ENCODE data around the gene B3GNT4. TPM values are rescaled to one million over a fixed set of nuclear protein-coding genes. Genes with fewer than 3 reads are reported as not detected.

Gene B3GNT4
- total RNA-seq, 1 donor from 2014 or later: 0.30 TPM

GRCh38 chr12:122183588-122183940 lies 19.9 kb upstream of the B3GNT4 start:
- H3K9me3 ChIP-seq: no peaks in the 10 kb centered on the region
- intact Hi-C loops (cut with DNase I): no loop called here
- ATAC-seq (peak; percentile 21 to 27), DNase-seq (no peak)
- H3K27me3 ChIP-seq (ENCODE audit: low read depth): peaks cover 12% of the 10 kb centered on the region
- H3K4me1 ChIP-seq: peaks cover 11% of the 10 kb centered on the region
- peak overlapping the region; percentile 60 for H3K4me3 ChIP-seq
- no peak overlapping the region for H3K27ac ChIP-seq
- TF ChIP-seq CTCF (IDR thresholded peaks at IDR 0.05): no peak
- H3K36me3 ChIP-seq: no peaks in the 10 kb centered on the region

- no peak overlapping the region for H3K27ac ChIP-seq
- peaks cover 11% of the 10 kb centered on the region for H3K4me1 ChIP-seq
- peaks cover 12% of the 10 kb centered on the region for H3K27me3 ChIP-seq (ENCODE audit: low read depth)
- no peaks in the 10 kb centered on the region for H3K36me3 ChIP-seq
- DNase-seq (no peak), ATAC-seq (no peak)
- intact Hi-C loops (cut with DNase I): no loop called here
- no peak overlapping the region for H3K4me3 ChIP-seq
- no peak for TF ChIP-seq CTCF (IDR thresholded peaks at IDR 0.05)
- no peaks in the 10 kb centered on the region for H3K9me3 ChIP-seq
These were observed 19.0 kb upstream of the B3GNT4 start for GRCh38 chr12:122184517-122184916.

GRCh38 chr12:122185079-122185478 lies 18.4 kb upstream of the B3GNT4 start:
- intact Hi-C loops (cut with DNase I): no loop called here
- Histone ChIP-seq H3K27me3 (ENCODE audit: low read depth) (peaks cover 12% of the 10 kb centered on the region), H3K36me3 (no peaks in the 10 kb centered on the region), H3K27ac (no peak overlapping the region), H3K9me3 (no peaks in the 10 kb centered on the region), H3K4me1 (peaks cover 11% of the 10 kb centered on the region), H3K4me3 (no peak overlapping the region)
- ATAC-seq: no peak
- TF ChIP-seq CTCF (IDR thresholded peaks at IDR 0.05): no peak
- no peak for DNase-seq

- no peak for DNase-seq
- intact Hi-C loops (cut with DNase I): no loop called here
- H3K4me3 ChIP-seq: no peak overlapping the region
- H3K4me1 ChIP-seq: peaks cover 11% of the 10 kb centered on the region
- no peaks in the 10 kb centered on the region for H3K36me3 ChIP-seq
- no peaks in the 10 kb centered on the region for H3K9me3 ChIP-seq
- no peak for ATAC-seq
- H3K27me3 ChIP-seq (ENCODE audit: low read depth): peaks cover 12% of the 10 kb centered on the region
- H3K27ac ChIP-seq: no peak overlapping the region
- TF ChIP-seq CTCF (IDR thresholded peaks at IDR 0.05): no peak
These were observed 17.9 kb upstream of the B3GNT4 start for GRCh38 chr12:122185494-122186082.

- intact Hi-C loops (cut with DNase I): no loop called here
These were observed 16.0 kb upstream of the B3GNT4 start for GRCh38 chr12:122187466-122187865.

More at GRCh38 chr12:122187466-122187865, 16.0 kb upstream of the B3GNT4 start:
- TF ChIP-seq CTCF (IDR thresholded peaks at IDR 0.05): no peak
- H3K27ac ChIP-seq: no peak overlapping the region
- H3K4me1 ChIP-seq: peaks cover 11% of the 10 kb centered on the region
- no peak overlapping the region for H3K4me3 ChIP-seq
- H3K9me3 ChIP-seq: no peaks in the 10 kb centered on the region
- no peak for ATAC-seq
- peaks cover 12% of the 10 kb centered on the region for H3K27me3 ChIP-seq (ENCODE audit: low read depth)
- no peak for DNase-seq
- no peaks in the 10 kb centered on the region for H3K36me3 ChIP-seq

Data from lower lobe of right lung (tissue), 2 donors.